T-helper 9 cell (primary cell): ENCODE results near the gene ZNF598.
"Not testable (repeated sequence)": the region's sequence is repeated elsewhere in the genome, so short reads cannot be mapped to it uniquely, and the experiment has no call there.

Source experiments
- DNase-seq: peaks from one replicate; pipeline ENCODE4 v3.0.0-alpha.2; 2020

The ZNF598 gene

GRCh38 chr16:1957434-1958142 lies 52.0 kb downstream of the ZNF598 start:
- not testable (repeated sequence) for DNase-seq

GRCh38 chr16:1953734-1954133 lies 55.9 kb downstream of the ZNF598 start:
- DNase-seq: no peak

GRCh38 chr16:1950559-1950958 lies 59.1 kb downstream of the ZNF598 start:
- no peak for DNase-seq

GRCh38 chr16:1950047-1950446 lies 59.6 kb downstream of the ZNF598 start:
- DNase-seq: no peak

- no peak for DNase-seq
Observed at GRCh38 chr16:1949507-1949906, 60.1 kb downstream of the ZNF598 start.
